GDM1 (cell line): Measurements from ENCODE around the gene TSPAN11.

Source experiments
- DNase-seq: peaks from one replicate; lab custom pipeline; 2025; lab: John Stamatoyannopoulos, UW

Gene TSPAN11

GRCh38 chr12:30911207-30911606, 15.3 kb upstream of the TSPAN11 start:
- DNase-seq, result no peak

DNA sequence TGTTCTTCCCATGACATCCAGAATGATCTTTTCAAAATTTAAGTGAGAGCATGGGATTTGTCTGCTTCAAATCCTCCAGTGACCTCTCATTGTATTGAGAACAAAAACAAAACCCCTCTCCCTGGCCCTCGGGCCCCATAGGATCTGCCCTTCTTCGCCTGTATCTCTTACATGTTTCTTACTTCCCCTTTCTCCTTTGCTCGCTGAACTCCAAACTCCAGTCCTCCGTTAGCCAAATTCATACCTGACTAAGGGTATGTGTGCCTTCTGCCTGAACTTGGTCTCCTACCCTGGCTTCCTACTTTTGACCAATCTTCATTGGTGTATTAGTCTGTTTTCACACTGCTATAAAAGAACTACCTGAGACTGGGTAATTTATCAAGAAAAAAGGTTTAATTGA, 13.2 kb upstream of the TSPAN11 start:
- no peak for DNase-seq

- no peak for DNase-seq
Measured at GRCh38 chr12:30914986-30915591, 11.5 kb upstream of the TSPAN11 start.

GRCh38 chr12:30923057-30923456, 3.5 kb upstream of the TSPAN11 start:
- DNase-seq, result no peak

DNA sequence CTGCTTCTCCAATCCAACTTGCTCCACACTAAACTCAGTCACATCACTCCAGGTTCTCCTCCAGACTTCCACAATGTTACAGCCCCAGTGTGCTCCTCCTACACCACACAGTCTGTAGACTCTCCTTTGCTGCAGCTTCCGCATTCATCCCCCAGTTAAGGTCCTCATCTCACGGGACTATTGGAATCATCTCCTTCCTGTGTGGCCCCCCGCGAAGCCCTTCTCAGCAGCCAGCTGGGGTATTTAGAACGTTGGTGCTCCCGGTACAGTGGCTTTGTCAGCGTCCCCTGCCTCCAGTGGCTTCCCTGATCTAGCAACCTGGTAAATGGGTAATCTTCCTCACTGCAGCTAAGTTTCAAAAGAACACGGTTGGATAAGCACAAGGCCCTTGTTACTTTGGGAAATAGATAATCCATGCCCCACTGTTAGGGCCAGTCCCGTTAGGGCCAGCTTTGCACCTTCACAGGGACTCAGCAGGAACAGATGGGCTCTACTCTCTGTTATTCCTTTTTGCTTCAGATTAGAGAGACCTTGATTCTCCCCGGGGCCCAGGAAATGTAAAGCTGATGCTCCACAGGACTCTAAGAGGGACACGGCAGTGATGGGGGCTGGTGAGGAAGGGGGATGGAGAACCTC, 823 bp upstream of the TSPAN11 start:
- DNase-seq, result no peak

GRCh38 chr12:30927222-30927611, 669 bp downstream of the TSPAN11 start:
- DNase-seq, result no peak

- DNase-seq, result no peak
Measured at GRCh38 chr12:30928356-30929244, 2.1 kb downstream of the TSPAN11 start.

GRCh38 chr12:30930238-30930637, 3.7 kb downstream of the TSPAN11 start:
- DNase-seq, result no peak

GRCh38 chr12:30930641-30931040, 4.1 kb downstream of the TSPAN11 start:
- DNase-seq, result no peak

DNA sequence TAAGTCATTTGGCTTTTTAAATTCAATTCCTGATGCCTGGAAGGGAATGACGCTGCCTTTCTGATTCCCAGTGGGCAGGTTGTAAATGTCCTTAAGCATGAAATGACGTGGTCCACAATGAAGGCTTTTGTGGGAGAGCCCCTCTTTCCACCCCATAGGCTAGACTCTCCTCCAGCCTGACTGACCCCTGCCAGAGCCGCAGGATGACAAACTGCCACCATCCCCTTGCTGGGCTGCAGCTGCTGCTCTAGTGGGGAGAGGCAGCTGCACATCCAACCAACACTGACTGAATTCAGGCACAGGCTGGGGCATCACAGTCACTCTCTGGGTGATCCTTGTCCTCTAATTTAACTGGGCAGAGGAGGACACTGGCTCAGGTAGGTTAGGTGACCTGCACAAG, 6.3 kb downstream of the TSPAN11 start:
- no peak for DNase-seq

- DNase-seq, result no peak
Measured at GRCh38 chr12:30934811-30935210, 8.3 kb downstream of the TSPAN11 start.

DNA sequence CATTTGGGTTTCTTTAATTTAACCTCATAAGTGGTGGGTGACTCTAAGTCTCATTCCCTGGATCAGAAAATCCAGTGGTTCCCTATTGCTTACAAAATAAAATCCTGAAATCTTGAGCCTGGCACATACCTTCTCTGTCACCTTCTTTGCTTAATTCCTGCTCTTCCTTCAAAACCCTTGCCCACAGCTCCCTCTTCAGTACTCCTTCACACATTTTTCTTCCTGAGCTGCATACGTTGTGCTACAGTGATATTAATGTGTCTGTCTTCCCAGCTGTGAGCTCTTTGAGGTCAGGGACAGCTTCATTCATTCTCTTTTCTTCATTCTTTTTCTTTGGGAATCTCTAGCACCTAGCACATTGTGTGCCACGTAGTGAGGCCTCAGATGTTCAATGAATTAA, 9.5 kb downstream of the TSPAN11 start:
- no peak for DNase-seq

DNA sequence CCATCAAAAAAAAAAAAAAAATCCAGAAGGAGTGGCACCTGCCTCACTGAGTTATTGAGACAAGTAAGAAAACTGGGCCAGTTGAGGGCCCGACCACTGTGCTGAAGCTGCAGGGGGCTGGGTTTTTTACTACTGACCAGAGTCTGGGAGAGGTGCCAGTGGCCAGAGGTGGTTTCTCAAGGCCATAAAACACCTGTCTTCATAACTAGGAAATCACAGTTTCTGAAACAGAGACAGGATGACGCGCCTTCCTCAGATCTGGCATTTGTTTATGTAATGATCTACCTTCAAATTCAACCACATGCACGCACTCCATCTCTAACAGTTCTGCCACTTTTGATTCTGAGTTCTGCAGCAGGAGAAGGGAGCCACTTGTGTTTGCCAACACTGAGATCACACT, 12.7 kb downstream of the TSPAN11 start:
- DNase-seq, result no peak

- DNase-seq, result no peak
Measured at GRCh38 chr12:30942486-30942885, 15.9 kb downstream of the TSPAN11 start.

- DNase-seq, result no peak
Measured at GRCh38 chr12:30942936-30943335, 16.4 kb downstream of the TSPAN11 start.

GRCh38 chr12:30945443-30946164, 19.1 kb downstream of the TSPAN11 start:
- no peak for DNase-seq

- no peak for DNase-seq
Measured at GRCh38 chr12:30952015-30952414, 25.5 kb downstream of the TSPAN11 start.

DNA sequence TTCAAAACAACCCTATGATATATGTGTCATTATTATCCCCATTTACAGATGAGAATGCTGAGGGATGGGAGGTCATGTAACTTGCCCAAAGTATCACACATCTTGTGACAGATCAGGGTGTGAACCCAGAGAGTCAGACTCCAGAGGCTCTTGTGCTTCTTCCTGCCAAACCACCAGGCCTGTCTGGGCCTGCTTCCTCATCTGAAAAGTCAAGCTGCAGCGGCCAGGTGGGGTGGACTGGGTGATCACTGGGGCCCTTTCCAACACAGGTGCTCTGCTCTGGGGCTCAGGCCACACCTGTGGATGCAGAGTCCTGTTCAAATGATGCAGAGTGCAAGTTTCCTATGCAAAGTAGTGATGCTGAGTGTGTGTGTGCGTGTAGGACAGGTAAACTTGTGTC, 26.7 kb downstream of the TSPAN11 start:
- no peak for DNase-seq

DNA sequence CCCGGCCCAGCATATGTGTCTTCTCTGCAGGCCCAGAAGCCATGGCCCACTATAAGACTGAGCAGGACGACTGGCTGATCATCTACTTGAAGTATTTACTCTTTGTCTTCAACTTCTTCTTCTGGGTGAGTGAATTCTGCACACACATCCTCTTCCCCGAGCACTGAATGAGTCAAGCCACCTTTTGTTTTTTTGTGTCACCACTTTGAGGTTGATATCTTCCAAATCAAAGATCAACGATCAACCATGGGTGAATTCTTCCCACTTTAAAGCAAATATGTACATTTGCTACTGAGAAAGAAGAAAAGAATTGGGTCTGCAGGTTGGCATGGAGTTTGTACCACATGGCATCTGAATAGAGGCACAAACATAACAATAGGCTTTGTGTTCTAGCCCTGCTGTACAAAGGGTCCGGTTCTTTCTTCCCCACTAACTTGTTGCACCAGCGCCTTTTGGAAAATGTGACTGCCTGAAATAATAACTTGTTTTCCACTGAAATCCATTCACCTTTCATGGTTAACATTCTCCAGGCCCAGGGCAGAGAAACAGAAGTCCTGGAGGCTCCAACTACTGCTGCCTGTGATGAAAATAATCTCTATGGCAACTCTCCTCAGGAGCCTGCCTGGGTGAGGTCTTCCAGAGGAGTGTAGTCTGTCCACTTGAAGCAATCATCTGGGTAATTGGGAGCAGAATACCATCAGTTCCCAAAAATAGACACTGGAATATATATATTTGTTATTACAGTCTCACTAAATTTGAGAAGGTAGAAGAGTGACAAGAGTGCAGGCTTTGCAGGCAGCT, 27.6 kb downstream of the TSPAN11 start:
- DNase-seq, result no peak

DNA sequence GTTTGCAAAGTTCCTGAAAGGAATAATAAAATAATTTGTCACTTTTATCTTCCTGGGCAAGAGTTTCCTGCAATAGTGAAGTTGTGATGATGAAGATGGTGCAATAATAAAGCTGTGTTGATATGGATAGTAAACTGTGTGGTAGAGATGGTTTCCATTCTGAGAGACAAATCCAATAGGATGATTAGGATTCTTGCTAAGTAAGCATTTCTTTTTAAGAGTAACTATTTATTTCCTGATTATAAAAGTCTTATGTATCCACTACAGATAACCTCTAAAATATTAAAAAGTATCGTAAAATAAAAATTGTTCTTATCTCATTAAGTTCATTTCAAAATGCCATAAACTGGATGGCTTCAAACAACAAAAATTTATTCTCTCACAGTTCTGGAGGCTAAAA, 28.7 kb downstream of the TSPAN11 start:
- DNase-seq, result no peak

DNA sequence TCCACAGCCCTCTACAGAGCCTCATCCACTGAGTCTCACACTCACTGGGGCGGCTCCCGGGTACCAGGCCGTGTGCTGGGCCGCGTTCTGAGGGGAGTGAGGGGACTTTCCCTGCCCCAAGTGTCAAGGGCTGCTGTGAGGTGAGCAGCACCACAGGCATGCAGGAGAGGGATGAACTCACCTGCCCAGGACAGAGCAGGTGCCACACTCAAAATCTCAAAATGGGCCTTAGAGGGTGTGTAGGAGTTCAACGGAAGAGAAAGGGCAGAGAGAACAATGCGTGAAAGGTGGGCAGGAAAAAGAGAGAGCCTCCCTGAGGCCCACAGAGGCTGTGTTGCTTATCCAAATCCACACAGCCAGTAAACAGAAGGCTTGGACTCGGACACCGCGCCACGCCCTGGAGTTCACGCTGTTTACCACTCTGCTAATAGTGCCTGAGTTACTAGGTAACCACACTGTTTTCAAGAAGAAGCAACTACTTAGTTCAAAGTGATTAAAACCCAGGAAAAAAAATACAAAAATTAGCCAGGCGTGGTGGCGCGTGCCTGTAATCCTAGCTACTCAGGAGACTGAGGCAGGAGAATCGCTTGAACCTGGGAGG, 32.7 kb downstream of the TSPAN11 start:
- no peak for DNase-seq
